ENCODE data around the gene ADGRG3. TPM values are rescaled to one million over a fixed set of nuclear protein-coding genes. Genes with fewer than 3 reads are reported as not detected.

The ADGRG3 gene
- total and polyA plus RNA-seq, 2 of the 13 experiments (the other 11 are each of a cell fraction or from before 2014, with no cell fraction given), result 2.7 to 11.8 TPM

DNA sequence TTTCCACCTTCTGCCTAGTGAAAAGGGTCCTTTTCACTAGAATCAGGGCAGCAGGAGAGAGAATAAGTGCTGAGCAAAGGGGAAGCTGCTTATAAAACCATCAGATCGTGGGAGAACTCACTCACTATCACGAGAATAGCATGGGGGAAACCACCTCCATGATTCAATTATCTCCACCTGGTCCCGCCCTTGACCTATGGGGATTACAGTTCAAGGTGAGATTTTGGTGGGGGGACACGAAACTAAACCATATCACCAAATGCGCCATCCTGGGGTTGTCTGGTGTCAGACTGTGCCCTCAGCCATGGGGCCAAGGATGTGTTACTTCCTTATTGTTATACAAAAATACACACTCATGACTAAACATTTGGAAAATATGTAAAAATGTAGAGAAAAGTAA is 57.0 kb downstream of the ADGRG3 start:
- TF ChIP-seq KDM2A (CRISPR knock-in tag; IDR thresholded peaks at IDR 0.05; ENCODE audit: borderline replicate concordance, low read depth) (no peak), ZNF317 (CRISPR knock-in tag; IDR thresholded peaks at IDR 0.05) (no peak), FOXA1 (IDR thresholded peaks at IDR 0.05) (no peak), FOXA1 (CRISPR knock-in tag; IDR thresholded peaks at IDR 0.05) (no peak), XBP1 (CRISPR knock-in tag; IDR thresholded peaks at IDR 0.05) (no peak), ZNF326 (CRISPR knock-in tag; IDR thresholded peaks at IDR 0.05; ENCODE audit: borderline replicate concordance) (no peak), ZNF792 (CRISPR knock-in tag; IDR thresholded peaks at IDR 0.05) (no peak), U2AF2 (IDR thresholded peaks at IDR 0.05; ENCODE audit: low read depth, low read length) (no peak), ZBTB42 (CRISPR knock-in tag; IDR thresholded peaks at IDR 0.05) (no peak), ZFX (CRISPR knock-in tag; IDR thresholded peaks at IDR 0.05; ENCODE audit: low read depth) (no peak)
- TF ChIP-seq, protein P1, sequence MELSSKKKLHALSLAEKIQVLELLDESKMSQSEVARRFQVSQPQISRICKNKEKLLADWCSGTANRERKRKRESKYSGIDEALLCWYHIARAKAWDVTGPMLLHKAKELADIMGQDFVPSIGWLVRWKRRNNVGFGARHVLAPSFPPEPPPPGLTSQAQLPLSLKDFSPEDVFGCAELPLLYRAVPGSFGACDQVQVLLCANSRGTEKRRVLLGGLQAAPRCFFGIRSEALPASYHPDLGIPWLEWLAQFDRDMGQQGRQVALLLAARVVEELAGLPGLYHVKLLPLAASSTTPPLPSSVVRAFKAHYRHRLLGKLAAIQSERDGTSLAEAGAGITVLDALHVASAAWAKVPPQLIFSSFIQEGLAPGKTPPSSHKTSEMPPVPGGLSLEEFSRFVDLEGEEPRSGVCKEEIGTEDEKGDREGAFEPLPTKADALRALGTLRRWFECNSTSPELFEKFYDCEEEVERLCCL (CRISPR knock-in tag; IDR thresholded peaks at IDR 0.05; ENCODE audit: borderline replicate concordance), result no peak
- in situ Hi-C loops (cut with HindIII; ENCODE audit: extremely low pct_ligation_motif_present, low pct_unique_long_range_greater_than_20kb), result loop anchor here (5.0 kb wide), 1 partner anchor 123 kb away; no protein-coding TSS in a partner anchor
- POLR2A ChIA-PET, result interaction anchor here (1.0 to 1.8 kb wide), 2 partner anchors 10 kb away, joined by 6 to 7 read pairs; partner anchors contain the start of gene KATNB1
- no peak for ATAC-seq
- Histone ChIP-seq H3K36me3 (replicated peaks in 1 of 2; ENCODE audit: control insufficient read depth in 1 of 2, insufficient read depth in 2 of 2, low read length in 2 of 2) (no peaks in the 10 kb centered on the region), H2AFZ (ENCODE audit: low read length) (no peak overlapping the region), H3K79me2 (ENCODE audit: insufficient read depth, low read length) (no peaks in the 10 kb centered on the region), H3K27ac (ENCODE audit: extremely low read length, insufficient read depth, low read length) (no peak overlapping the region), H4K20me1 (ENCODE audit: insufficient read depth, low read length) (no peaks in the 10 kb centered on the region), H3K4me1 (ENCODE audit: insufficient read depth, low read length) (peaks cover 29% of the 10 kb centered on the region), H3K9ac (ENCODE audit: insufficient read depth, low read depth, low read length) (no peak overlapping the region), H3K4me2 (ENCODE audit: low read depth, low read length) (no peak overlapping the region), H3K9me3 (ENCODE audit: low read length) (no peaks in the 10 kb centered on the region), H3K27me3 (ENCODE audit: control insufficient read depth in 1 of 2, insufficient read depth in 2 of 2, low read length in 2 of 2) (no peaks in the 10 kb centered on the region), H3K4me3 (replicated peaks in 1 of 3; ENCODE audit: insufficient read depth in 1 of 3, low read depth in 2 of 3, low read length in 3 of 3) (no peak overlapping the region)
- intact Hi-C loops (cut with micrococcal nuclease; ENCODE audit: unreplicated experiment), result no loop called here
- DNase-seq (ENCODE audit: low spot score), result no peak
- no TSS peak for BruUV-seq (replicated peaks)
- CTCF ChIA-PET (ENCODE audit: low intra/inter-chr PET ratio, low total read pairs), result interaction anchor here (0.9 kb wide), 1 partner anchor 76 kb away, joined by 3 read pairs; no protein-coding TSS in a partner anchor
- no peak for FAIRE-seq
- WGBS (ENCODE audit: low lambda C conversion rate), result 34% methylated on average over 5 of the region's 5 CpGs

Data from HepG2 (cell line).